Colonic mucosa (tissue), 4 donors: Measurements from ENCODE around the gene SLC9A8. TPM values are rescaled to one million over a fixed set of nuclear protein-coding genes. Genes with fewer than 3 reads are reported as not detected.

ENCODE experiments used
- DNase-seq: peaks from one replicate; pipeline ENCODE4 v3.0.0-alpha.2; 2020
- H3K27ac ChIP-seq: fragments of 200-600 bp; one replicate; pipeline ENCODE4 v1.8.0; 2021
- H3K27me3 ChIP-seq: fragments of 200-600 bp; one replicate; pipeline ENCODE4 v1.8.0; 2021
- H3K36me3 ChIP-seq: fragments of 200-600 bp; one replicate; pipeline ENCODE4 v1.8.0; 2021
- H3K4me1 ChIP-seq: fragments of 200-600 bp; one replicate; pipeline ENCODE4 v1.8.0; 2021; ENCODE audit warnings: mild to moderate bottlenecking
- H3K4me3 ChIP-seq: fragments of 200-600 bp; one replicate; pipeline ENCODE4 v1.8.0; 2021
- H3K9ac ChIP-seq, 2 donors: one replicate each; pipeline ENCODE4 v1.7.0; 2013; ENCODE audit warnings: control low read depth in 2 of 2, low read depth in 2 of 2, low read length in 2 of 2
- H3K9me3 ChIP-seq: fragments of 200-600 bp; one replicate; pipeline ENCODE4 v1.8.0; 2021
- CTCF ChIP-seq: fragments of 200-600 bp; IDR thresholded peaks from one replicate; pipeline ENCODE4 v1.8.0; 2022; ENCODE audit warnings: antibody characterized with exemption, mild to moderate bottlenecking
- intact Hi-C: fragments of 100-400 bp; cut with DNase I; formaldehyde crosslinking; loops from one replicate; pipeline ENCODE4 v1.14.1; 2022
- total RNA-seq, 2 donors: library from RNA; stranded (reverse); fragmentation: NEBNext Ultra II Directional in 1 of 2; extraction: Animal tissue kit (Norgen Biotek cat#: 25700) in 1 of 2; gene quantifications; one replicate each; pipeline ENCODE4 v1.2.1, GENCODE V29; 2021
- donor health status: healthy.
- donor health status: DM: no; HTN: no; CAD: no.
- donor health status: DM: no; HTN: no; CAD: no.

SLC9A8 gene
- total RNA-seq, 2 donors from 2014 or later, result 6.0 to 11.1 TPM

- no peaks in the 10 kb centered on the region for H3K9me3 ChIP-seq
- TF ChIP-seq CTCF, result no peak
- no peak overlapping the region for H3K9ac ChIP-seq
- H3K27me3 ChIP-seq, result no peaks in the 10 kb centered on the region
- H3K36me3 ChIP-seq, result peaks cover 9% of the 10 kb centered on the region
- intact Hi-C loops, result no loop called here
- no peak overlapping the region for H3K4me3 ChIP-seq
- no peaks in the 10 kb centered on the region for H3K4me1 ChIP-seq
- H3K27ac ChIP-seq, result no peak overlapping the region
- no peak for DNase-seq
Measured at GRCh38 chr20:49845060-49845459, 32.4 kb downstream of the SLC9A8 start.

- H3K36me3 ChIP-seq, result peaks cover 9% of the 10 kb centered on the region
- H3K27ac ChIP-seq, result no peak overlapping the region
- TF ChIP-seq CTCF, result peak; percentile 49
- no peak overlapping the region for H3K9ac ChIP-seq
- intact Hi-C loops, result loop anchor here (2.0 kb wide), 1 partner anchor 236 kb away; no protein-coding TSS in a partner anchor
- no peaks in the 10 kb centered on the region for H3K4me1 ChIP-seq
- H3K4me3 ChIP-seq, result no peak overlapping the region
- H3K27me3 ChIP-seq, result no peaks in the 10 kb centered on the region
- no peaks in the 10 kb centered on the region for H3K9me3 ChIP-seq
- peak; percentile 73 for DNase-seq
Measured at GRCh38 chr20:49846206-49846807, 33.7 kb downstream of the SLC9A8 start.

- H3K9me3 ChIP-seq, result no peaks in the 10 kb centered on the region
- no peak for TF ChIP-seq CTCF
- no peak overlapping the region for H3K9ac ChIP-seq
- H3K4me3 ChIP-seq, result no peak overlapping the region
- intact Hi-C loops, result no loop called here
- DNase-seq, result no peak
- H3K4me1 ChIP-seq, result no peaks in the 10 kb centered on the region
- H3K27me3 ChIP-seq, result no peaks in the 10 kb centered on the region
- H3K36me3 ChIP-seq, result peaks cover 9% of the 10 kb centered on the region
- H3K27ac ChIP-seq, result no peak overlapping the region
Measured at GRCh38 chr20:49850463-49851230, 38.0 kb downstream of the SLC9A8 start.

- Histone ChIP-seq H3K9ac (no peak overlapping the region), H3K9me3 (no peaks in the 10 kb centered on the region), H3K27ac (no peak overlapping the region), H3K4me1 (no peaks in the 10 kb centered on the region), H3K4me3 (no peak overlapping the region), H3K36me3 (peaks cover 9% of the 10 kb centered on the region), H3K27me3 (no peaks in the 10 kb centered on the region)
- no peak for TF ChIP-seq CTCF
- DNase-seq, result no peak
- intact Hi-C loops, result no loop called here
Measured at GRCh38 chr20:49851231-49851705, 38.6 kb downstream of the SLC9A8 start.

GRCh38 chr20:49851991-49852390 is 39.4 kb downstream of the SLC9A8 start:
- H3K36me3 ChIP-seq, result peaks cover 9% of the 10 kb centered on the region
- intact Hi-C loops, result no loop called here
- H3K27ac ChIP-seq, result no peak overlapping the region
- H3K27me3 ChIP-seq, result no peaks in the 10 kb centered on the region
- no peak for TF ChIP-seq CTCF
- no peaks in the 10 kb centered on the region for H3K9me3 ChIP-seq
- DNase-seq, result no peak
- no peaks in the 10 kb centered on the region for H3K4me1 ChIP-seq
- no peak overlapping the region for H3K4me3 ChIP-seq
- H3K9ac ChIP-seq, result no peak overlapping the region
